ENCODE data around the gene PAPOLB.

The PAPOLB gene

GRCh38 chr7:4876586-4876985 is 14.8 kb upstream of the PAPOLB start:
- DNase-seq, result no peak

GRCh38 chr7:4875391-4875790 is 13.6 kb upstream of the PAPOLB start:
- no peak for DNase-seq

GRCh38 chr7:4873071-4873944 is 11.5 kb upstream of the PAPOLB start:
- DNase-seq, result no peak

GRCh38 chr7:4871930-4872675 is 10.3 kb upstream of the PAPOLB start:
- DNase-seq, result no peak

- DNase-seq, result no peak
These were observed 9.3 kb upstream of the PAPOLB start for GRCh38 chr7:4871056-4871680.

- DNase-seq, result no peak
These were observed 6.7 kb upstream of the PAPOLB start for GRCh38 chr7:4868493-4868892.

- no peak for DNase-seq
These were observed 5.0 kb upstream of the PAPOLB start for GRCh38 chr7:4866528-4867496.

- no peak for DNase-seq
These were observed 326 bp upstream of the PAPOLB start for GRCh38 chr7:4862156-4862555.

- no peak for DNase-seq
These were observed 603 bp downstream of the PAPOLB start for GRCh38 chr7:4861227-4861626.

- DNase-seq, result no peak
These were observed 4.6 kb downstream of the PAPOLB start for GRCh38 chr7:4857189-4857588.

- no peak for DNase-seq
These were observed 5.3 kb downstream of the PAPOLB start for GRCh38 chr7:4856336-4857057.

- no peak for DNase-seq
These were observed 6.9 kb downstream of the PAPOLB start for GRCh38 chr7:4854916-4855315.

- no peak for DNase-seq
These were observed 10.1 kb downstream of the PAPOLB start for GRCh38 chr7:4851459-4852422.

- DNase-seq, result no peak
These were observed 11.5 kb downstream of the PAPOLB start for GRCh38 chr7:4850262-4850795.

GRCh38 chr7:4849390-4849789 is 12.4 kb downstream of the PAPOLB start:
- no peak for DNase-seq

GRCh38 chr7:4845740-4846142 is 16.1 kb downstream of the PAPOLB start:
- no peak for DNase-seq

GRCh38 chr7:4842319-4843064 is 19.3 kb downstream of the PAPOLB start:
- no peak for DNase-seq

- DNase-seq, result no peak
These were observed 20.0 kb downstream of the PAPOLB start for GRCh38 chr7:4841836-4842235.

- no peak for DNase-seq
These were observed 20.6 kb downstream of the PAPOLB start for GRCh38 chr7:4841007-4841784.

Data from stimulated activated CD4-positive, alpha-beta T cell treated with anti-CD3 and anti-CD28 coated beads, Interleukin-4, amount 100 ng/mL, for 4 hours (primary cell).